ENCODE data around the gene OXNAD1.

OXNAD1 gene

DNA sequence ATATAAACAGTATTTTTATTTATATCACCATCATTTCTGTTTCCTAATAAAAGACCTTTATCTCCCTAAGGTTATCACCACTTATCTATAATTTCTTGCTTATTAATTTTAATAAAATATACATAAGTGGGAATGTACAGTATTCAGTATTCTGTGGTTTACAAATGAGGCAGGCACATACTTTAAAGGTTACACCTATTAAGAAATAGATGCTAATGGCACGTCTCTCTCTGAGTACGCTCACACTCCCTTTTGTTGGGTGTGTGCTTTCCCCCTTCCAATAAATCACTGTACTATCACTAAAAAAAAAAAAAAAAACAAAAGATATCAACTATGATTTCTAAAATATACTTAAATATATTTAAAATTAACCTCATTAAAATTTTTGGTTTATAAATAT, 8.9 kb downstream of the OXNAD1 start:
- no peak overlapping the region for H3K27ac ChIP-seq (ENCODE audit: low read length)
- H3K9ac ChIP-seq (ENCODE audit: low read length in 2 of 2): no peak overlapping the region
- H3K27me3 ChIP-seq (ENCODE audit: control insufficient read depth in 1 of 2, insufficient read depth in 2 of 2, low read length in 2 of 2): no peaks in the 10 kb centered on the region
- H3K4me3 ChIP-seq (ENCODE audit: low read length in 2 of 2): no peak overlapping the region
- H3K4me1 ChIP-seq (ENCODE audit: control insufficient read depth, insufficient read depth, low read length): no peaks in the 10 kb centered on the region
- peaks cover 6 to 8% of the 10 kb centered on the region in 2 donors for H3K36me3 ChIP-seq (ENCODE audit: control insufficient read depth in 2 of 2, insufficient read depth in 2 of 2, low read length in 2 of 2)
- no peaks in the 10 kb centered on the region for H3K9me3 ChIP-seq (ENCODE audit: control insufficient read depth in 2 of 2, low read length in 2 of 2)

DNA sequence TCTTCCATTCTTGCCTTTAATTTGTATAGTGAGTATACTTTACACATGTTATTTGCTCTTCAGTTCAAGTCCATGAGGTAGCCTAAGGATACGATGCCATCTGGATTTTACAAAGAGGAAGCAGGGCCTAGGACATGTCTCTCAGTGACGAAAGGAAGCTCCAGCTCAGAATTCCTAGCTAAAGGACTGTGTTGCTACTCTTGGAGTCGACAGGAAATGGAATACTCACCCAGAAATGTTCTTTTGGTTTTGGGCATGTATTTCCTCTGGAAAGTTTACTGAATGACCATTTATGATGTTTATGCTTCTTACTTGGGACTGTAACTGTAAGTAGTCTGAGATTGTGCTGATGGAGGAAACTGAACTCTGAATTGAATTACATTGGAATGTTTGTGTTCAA, 12.5 kb downstream of the OXNAD1 start:
- Histone ChIP-seq H3K27me3 (ENCODE audit: control insufficient read depth in 1 of 2, insufficient read depth in 2 of 2, low read length in 2 of 2) (no peaks in the 10 kb centered on the region), H3K4me3 (ENCODE audit: low read length in 2 of 2) (no peak overlapping the region), H3K9me3 (ENCODE audit: control insufficient read depth in 2 of 2, low read length in 2 of 2) (no peaks in the 10 kb centered on the region), H3K4me1 (ENCODE audit: control insufficient read depth, insufficient read depth, low read length) (no peaks in the 10 kb centered on the region), H3K9ac (ENCODE audit: low read length in 2 of 2) (no peak overlapping the region), H3K36me3 (ENCODE audit: control insufficient read depth in 2 of 2, insufficient read depth in 2 of 2, low read length in 2 of 2) (peaks cover 0 to 6% of the 10 kb centered on the region in 2 donors), H3K27ac (ENCODE audit: low read length) (no peak overlapping the region)

DNA sequence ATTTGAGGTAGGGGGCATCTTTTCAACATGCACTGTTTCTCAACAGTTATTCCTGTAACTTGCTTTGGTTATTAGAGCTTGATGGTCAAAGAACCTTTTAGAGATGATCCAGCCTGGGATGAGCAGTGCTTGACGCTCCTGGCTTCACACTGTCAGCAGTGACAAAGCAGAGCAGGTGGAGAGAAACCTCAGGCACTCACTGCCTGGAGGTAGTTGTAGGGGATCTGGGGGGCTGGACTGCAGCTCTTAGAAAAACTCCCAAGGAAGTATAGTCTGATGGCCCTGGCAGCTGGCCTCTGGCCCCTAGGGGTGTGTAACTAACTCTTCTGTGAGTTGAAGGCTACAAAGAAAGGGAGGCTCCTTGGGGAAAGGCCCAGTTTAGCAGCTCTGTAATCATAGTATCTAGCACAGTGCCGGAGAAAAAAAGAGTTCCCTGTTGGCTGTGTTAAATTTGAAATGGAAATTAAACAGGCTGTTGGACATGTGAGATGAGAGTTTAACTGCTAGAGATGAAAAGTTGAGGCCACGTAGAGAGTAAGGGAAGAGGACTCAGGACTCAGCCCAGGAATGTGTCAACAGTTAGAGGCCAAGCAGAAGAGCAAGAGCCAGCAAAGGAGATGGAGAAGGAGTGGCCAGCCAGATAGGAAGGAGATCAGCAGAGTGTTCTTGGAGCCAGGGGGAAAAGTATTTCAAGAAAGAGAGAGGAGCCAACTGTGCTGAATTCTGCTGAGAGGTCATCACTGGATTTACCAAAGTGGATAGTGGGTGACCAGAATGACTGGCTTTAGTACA, 14.2 kb downstream of the OXNAD1 start:
- Histone ChIP-seq H3K36me3 (ENCODE audit: control insufficient read depth in 2 of 2, insufficient read depth in 2 of 2, low read length in 2 of 2) (peaks cover 4 to 10% of the 10 kb centered on the region in 2 donors), H3K9ac (ENCODE audit: low read length in 2 of 2) (no peak overlapping the region), H3K4me1 (ENCODE audit: control insufficient read depth, insufficient read depth, low read length) (no peaks in the 10 kb centered on the region), H3K9me3 (ENCODE audit: control insufficient read depth in 2 of 2, low read length in 2 of 2) (no peaks in the 10 kb centered on the region), H3K27ac (ENCODE audit: low read length) (no peak overlapping the region), H3K27me3 (ENCODE audit: control insufficient read depth in 1 of 2, insufficient read depth in 2 of 2, low read length in 2 of 2) (no peaks in the 10 kb centered on the region), H3K4me3 (ENCODE audit: low read length in 2 of 2) (no peak overlapping the region)

DNA sequence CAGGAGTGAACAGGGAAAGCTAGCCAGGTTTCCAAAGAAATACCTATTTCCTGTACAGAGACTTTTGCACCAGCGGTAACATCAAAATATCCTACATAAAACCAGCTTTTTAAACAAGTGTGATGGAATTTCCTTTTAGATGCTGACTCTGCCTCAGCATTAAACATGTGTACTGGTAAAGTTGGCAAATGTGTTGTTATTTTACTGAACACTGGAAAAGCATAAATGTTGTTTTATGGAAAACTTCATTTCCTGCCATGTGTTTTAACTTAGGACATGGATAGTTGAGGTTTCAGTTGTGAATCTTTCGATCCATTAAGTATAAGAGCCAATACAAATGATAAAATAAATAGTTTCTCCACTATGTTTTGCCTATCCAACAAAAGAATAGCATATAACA, 15.7 kb downstream of the OXNAD1 start:
- no peak overlapping the region for H3K4me3 ChIP-seq (ENCODE audit: low read length in 2 of 2)

DNA sequence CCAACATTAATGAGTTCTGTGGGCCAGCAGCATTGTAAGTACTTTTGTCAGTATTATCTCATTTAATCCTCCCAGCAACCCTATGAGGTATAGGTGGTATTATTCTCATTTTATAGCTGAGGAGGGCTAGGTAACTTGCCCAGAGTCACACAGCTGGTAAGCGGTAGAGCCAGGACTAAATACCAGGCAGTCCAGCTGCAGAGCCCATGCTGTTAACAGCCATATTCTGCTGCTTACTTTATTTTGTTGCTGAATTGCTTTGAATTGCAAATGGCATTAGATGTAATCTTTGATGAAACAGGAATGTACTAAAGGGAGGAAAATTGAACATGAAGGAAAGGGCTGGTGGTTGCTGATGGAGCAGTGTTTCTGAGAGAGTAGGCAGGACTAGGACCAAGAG, 19.6 kb downstream of the OXNAD1 start:
- Histone ChIP-seq H3K9ac (ENCODE audit: low read length in 2 of 2) (no peak overlapping the region), H3K27me3 (ENCODE audit: control insufficient read depth in 1 of 2, insufficient read depth in 2 of 2, low read length in 2 of 2) (no peaks in the 10 kb centered on the region), H3K27ac (ENCODE audit: low read length) (no peak overlapping the region), H3K4me3 (ENCODE audit: low read length in 2 of 2) (no peak overlapping the region), H3K4me1 (ENCODE audit: control insufficient read depth, insufficient read depth, low read length) (peaks cover 4% of the 10 kb centered on the region), H3K9me3 (ENCODE audit: control insufficient read depth in 2 of 2, low read length in 2 of 2) (no peaks in the 10 kb centered on the region), H3K36me3 (ENCODE audit: control insufficient read depth in 2 of 2, insufficient read depth in 2 of 2, low read length in 2 of 2) (peaks cover 10% of the 10 kb centered on the region in 2 donors)

More for the DNA sequence above, 15.7 kb downstream of the OXNAD1 start:
- Histone ChIP-seq H3K9ac (ENCODE audit: low read length in 2 of 2) (no peak overlapping the region), H3K4me1 (ENCODE audit: control insufficient read depth, insufficient read depth, low read length) (no peaks in the 10 kb centered on the region), H3K9me3 (ENCODE audit: control insufficient read depth in 2 of 2, low read length in 2 of 2) (no peaks in the 10 kb centered on the region), H3K36me3 (ENCODE audit: control insufficient read depth in 2 of 2, insufficient read depth in 2 of 2, low read length in 2 of 2) (peaks cover 4 to 10% of the 10 kb centered on the region in 2 donors), H3K27ac (ENCODE audit: low read length) (no peak overlapping the region), H3K27me3 (ENCODE audit: control insufficient read depth in 1 of 2, insufficient read depth in 2 of 2, low read length in 2 of 2) (no peaks in the 10 kb centered on the region)

DNA sequence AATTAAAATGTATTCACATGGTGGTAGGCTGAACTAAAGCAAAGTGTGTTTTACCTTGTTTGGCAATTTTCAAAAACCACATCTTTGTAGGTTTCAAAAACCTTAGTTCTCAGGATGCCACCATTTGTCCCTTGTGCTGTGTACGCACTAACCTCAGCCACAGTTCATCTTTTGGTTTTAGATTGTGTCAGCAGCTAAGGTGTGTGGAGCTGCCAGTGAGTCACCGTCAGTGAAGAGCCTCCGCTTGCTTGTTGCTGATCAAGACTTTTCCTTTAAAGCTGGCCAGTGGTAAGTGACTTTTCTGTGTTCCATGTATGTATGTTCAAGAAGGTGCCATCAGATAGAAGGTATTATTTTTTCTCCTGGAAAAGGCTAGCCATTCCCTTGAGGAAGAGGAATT, 21.1 kb downstream of the OXNAD1 start:
- Histone ChIP-seq H3K27me3 (ENCODE audit: control insufficient read depth in 1 of 2, insufficient read depth in 2 of 2, low read length in 2 of 2) (no peaks in the 10 kb centered on the region), H3K9ac (ENCODE audit: low read length in 2 of 2) (no peak overlapping the region), H3K27ac (ENCODE audit: low read length) (no peak overlapping the region), H3K36me3 (ENCODE audit: control insufficient read depth in 2 of 2, insufficient read depth in 2 of 2, low read length in 2 of 2) (peaks cover 10% of the 10 kb centered on the region in 2 donors), H3K9me3 (ENCODE audit: control insufficient read depth in 2 of 2, low read length in 2 of 2) (no peaks in the 10 kb centered on the region), H3K4me3 (ENCODE audit: low read length in 2 of 2) (no peak overlapping the region), H3K4me1 (ENCODE audit: control insufficient read depth, insufficient read depth, low read length) (peaks cover 4% of the 10 kb centered on the region)

DNA sequence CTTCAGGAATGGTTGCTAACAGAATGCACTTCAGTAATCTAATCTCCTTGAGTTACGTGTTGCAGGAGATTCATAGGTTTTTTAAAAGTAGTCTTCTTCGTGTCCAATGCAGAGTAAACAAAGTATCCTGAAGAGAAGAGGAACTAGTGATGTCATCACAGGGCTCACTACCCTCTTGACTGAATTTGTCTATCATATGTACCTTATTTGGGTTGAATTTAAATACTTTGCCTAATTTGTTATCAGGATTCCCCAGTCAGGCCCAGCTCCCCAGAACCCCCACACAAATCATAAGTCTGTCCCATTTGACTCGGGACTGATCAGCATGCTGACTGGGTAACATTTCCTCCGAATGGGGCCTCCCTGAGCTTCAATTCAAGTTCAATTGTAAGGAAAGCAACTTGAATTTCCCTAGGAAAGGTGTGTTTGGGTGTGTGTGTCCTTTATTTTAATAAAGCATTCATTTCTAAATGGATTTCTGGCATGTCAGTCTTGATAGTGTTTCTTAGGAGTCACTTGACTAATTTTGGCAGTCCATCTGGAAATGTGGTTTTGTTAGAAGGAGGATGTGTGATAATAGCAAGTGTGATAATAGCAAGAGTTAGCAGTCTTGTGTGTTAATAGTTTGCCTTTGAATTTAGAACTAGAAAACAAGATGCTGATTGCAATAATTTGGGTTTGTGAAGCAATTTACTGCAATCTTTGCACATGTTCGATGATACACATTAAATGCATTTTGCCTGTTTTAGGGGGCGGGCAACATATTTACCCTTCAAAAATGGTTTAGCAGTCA, 21.9 kb downstream of the OXNAD1 start:
- Histone ChIP-seq H3K9ac (ENCODE audit: low read length in 2 of 2) (no peak overlapping the region), H3K36me3 (ENCODE audit: control insufficient read depth in 2 of 2, insufficient read depth in 2 of 2, low read length in 2 of 2) (peaks cover 10% of the 10 kb centered on the region in 2 donors), H3K4me1 (ENCODE audit: control insufficient read depth, insufficient read depth, low read length) (peaks cover 4% of the 10 kb centered on the region), H3K27me3 (ENCODE audit: control insufficient read depth in 1 of 2, insufficient read depth in 2 of 2, low read length in 2 of 2) (no peaks in the 10 kb centered on the region), H3K9me3 (ENCODE audit: control insufficient read depth in 2 of 2, low read length in 2 of 2) (no peaks in the 10 kb centered on the region), H3K27ac (ENCODE audit: low read length) (no peak overlapping the region), H3K4me3 (ENCODE audit: low read length in 2 of 2) (no peak overlapping the region)

DNA sequence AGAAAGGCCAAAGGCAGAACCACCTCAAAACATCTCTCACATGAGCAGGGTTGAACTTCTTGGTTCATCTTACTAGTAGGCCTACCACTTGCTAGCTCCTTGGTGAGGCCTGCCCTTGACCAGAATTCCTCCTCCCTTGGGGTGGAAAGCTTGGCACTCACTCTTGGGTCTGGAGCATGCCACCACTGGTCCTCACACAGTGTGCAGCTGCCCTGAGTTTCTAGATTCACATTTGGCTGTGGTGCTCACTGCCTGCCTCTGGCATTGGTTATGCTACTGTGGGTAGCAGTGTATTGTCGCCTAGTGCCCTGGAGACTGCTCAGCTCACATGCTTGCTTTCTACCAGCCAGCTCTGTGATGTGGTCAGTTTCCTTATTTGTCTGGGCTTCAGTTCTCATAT, 23.7 kb downstream of the OXNAD1 start:
- H3K4me1 ChIP-seq (ENCODE audit: control insufficient read depth, insufficient read depth, low read length): peaks cover 4% of the 10 kb centered on the region
- H3K9ac ChIP-seq (ENCODE audit: low read length in 2 of 2): peak overlapping the region in 1 of 2 donors; percentile 13
- no peaks in the 10 kb centered on the region for H3K27me3 ChIP-seq (ENCODE audit: control insufficient read depth in 1 of 2, insufficient read depth in 2 of 2, low read length in 2 of 2)
- H3K9me3 ChIP-seq (ENCODE audit: control insufficient read depth in 2 of 2, low read length in 2 of 2): no peaks in the 10 kb centered on the region
- H3K27ac ChIP-seq (ENCODE audit: low read length): no peak overlapping the region
- H3K36me3 ChIP-seq (ENCODE audit: control insufficient read depth in 2 of 2, insufficient read depth in 2 of 2, low read length in 2 of 2): peaks cover 0 to 10% of the 10 kb centered on the region in 2 donors
- H3K4me3 ChIP-seq (ENCODE audit: low read length in 2 of 2): no peak overlapping the region

DNA sequence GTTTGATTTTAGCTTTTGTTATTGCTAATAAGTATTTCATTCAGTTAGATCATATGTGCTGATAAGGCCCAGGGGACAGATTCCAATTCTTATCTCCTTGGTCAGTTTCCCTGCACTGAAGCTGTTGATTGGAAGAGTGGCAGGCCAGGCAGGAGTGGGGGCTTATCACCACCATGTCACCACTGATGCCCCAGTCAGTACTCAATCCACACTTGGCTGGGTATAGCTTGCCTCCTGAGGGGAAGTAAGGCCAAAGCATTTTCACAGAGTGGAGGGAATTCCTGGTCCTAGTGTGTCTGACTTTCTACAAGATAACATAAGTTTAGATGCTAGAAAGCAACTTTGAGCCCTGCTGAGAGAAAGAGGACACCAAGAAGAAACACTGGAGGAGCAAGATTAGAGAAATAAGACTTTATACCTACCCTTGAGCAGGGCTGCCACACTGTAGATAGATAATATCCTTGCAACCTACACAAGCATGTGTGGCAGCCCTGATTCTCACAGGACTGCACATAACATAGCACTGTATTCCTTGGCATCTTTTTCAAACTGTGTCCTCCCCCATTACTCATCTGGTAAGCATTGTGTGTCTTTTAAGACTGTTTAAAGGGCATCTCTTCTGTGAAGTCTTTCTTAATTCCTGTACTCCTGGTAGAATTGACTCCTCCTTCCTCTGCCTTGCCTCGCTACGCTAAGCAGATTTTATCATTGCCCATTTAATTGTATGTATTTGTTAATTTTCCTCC, 24.3 kb downstream of the OXNAD1 start:
- Histone ChIP-seq H3K36me3 (ENCODE audit: control insufficient read depth in 2 of 2, insufficient read depth in 2 of 2, low read length in 2 of 2) (peaks cover 0 to 7% of the 10 kb centered on the region in 2 donors), H3K27me3 (ENCODE audit: control insufficient read depth in 1 of 2, insufficient read depth in 2 of 2, low read length in 2 of 2) (no peaks in the 10 kb centered on the region), H3K4me3 (ENCODE audit: low read length in 2 of 2) (no peak overlapping the region), H3K4me1 (ENCODE audit: control insufficient read depth, insufficient read depth, low read length) (peaks cover 4% of the 10 kb centered on the region), H3K9ac (ENCODE audit: low read length in 2 of 2) (no peak overlapping the region), H3K27ac (ENCODE audit: low read length) (no peak overlapping the region), H3K9me3 (ENCODE audit: control insufficient read depth in 2 of 2, low read length in 2 of 2) (no peaks in the 10 kb centered on the region)

DNA sequence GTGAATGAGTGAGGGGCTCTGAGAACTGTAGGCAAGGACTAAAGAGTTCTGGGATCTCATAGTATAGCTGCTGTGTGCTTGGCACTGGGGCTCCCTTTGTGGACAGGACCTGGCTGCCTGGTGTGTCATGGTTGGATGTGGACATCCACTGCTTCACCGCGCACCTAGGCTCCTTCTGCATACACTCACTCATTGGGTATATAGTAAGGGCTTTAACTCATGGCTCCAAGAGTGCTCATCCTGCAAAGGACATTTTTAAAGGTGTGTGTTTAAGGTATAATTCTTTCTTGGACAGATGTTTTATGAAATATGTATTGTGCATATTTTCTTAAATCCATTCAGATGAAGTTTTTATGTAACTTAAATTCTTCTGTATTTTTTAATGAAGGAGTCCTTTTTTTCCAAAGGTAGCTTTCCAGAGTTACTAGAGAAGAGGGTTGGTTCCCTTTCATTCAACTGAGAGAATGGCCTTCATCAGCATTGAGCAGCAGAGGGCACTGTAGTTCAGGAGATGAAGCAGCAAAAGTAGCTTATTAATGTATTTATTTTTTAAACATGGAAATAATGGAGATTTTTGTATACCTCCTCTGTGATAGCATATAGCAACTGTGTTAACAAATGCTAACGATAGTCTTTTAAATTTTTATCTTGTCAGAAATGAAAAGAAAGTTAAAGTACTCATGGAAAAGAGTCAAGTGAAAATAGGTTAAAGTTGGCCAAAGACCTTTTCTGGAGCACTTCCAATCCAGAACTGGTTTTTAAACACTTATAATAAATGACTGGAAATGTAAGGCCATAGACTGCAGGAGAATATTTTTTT, 25.2 kb downstream of the OXNAD1 start:
- H3K4me1 ChIP-seq (ENCODE audit: control insufficient read depth, insufficient read depth, low read length): peaks cover 4% of the 10 kb centered on the region
- H3K36me3 ChIP-seq (ENCODE audit: control insufficient read depth in 2 of 2, insufficient read depth in 2 of 2, low read length in 2 of 2): peaks cover 0 to 7% of the 10 kb centered on the region in 2 donors
- no peak overlapping the region for H3K4me3 ChIP-seq (ENCODE audit: low read length in 2 of 2)
- H3K9ac ChIP-seq (ENCODE audit: low read length in 2 of 2): no peak overlapping the region
- H3K27me3 ChIP-seq (ENCODE audit: control insufficient read depth in 1 of 2, insufficient read depth in 2 of 2, low read length in 2 of 2): no peaks in the 10 kb centered on the region
- H3K9me3 ChIP-seq (ENCODE audit: control insufficient read depth in 2 of 2, low read length in 2 of 2): no peaks in the 10 kb centered on the region
- H3K27ac ChIP-seq (ENCODE audit: low read length): no peak overlapping the region
